GM19043 (cell line): ENCODE data around the gene CACNG4.

Experiments used
- ATAC-seq: cut with Tn5 transposase; IDR thresholded peaks from one replicate; pipeline ENCODE4 v1.9.1; 2021; ENCODE audit warnings: low read depth; ENCODE audit not compliant: unreplicated experiment

The CACNG4 gene

GRCh38 chr17:66963909-66964771 lies at the start of gene CACNG4:
Gene CACNG4 (plus strand): TSS chr17:66964707. CDS start chr17:66964912, 205 bp downstream.
- no peak for ATAC-seq

DNA sequence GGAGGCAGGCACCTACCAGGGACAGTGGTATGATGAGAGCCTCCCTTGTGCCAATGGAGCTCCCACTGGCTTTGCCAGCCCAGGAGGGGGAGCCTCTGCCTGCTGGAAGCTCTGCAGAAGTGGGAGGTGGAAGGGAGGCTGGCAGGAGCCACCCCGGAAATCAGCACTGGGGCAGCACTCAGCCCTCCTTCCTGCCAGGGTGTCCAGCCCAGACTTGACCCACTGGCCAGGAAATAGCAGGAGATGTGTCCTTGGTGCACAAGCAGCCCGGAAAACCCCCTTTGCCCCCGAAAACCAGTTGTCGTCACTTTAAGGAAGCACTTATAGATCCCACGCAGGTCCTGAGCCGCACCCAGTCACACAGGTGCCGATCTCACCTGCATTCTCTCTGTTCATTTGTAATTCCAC lies 49.3 kb upstream of the CACNG4 start:
- ATAC-seq: no peak

- no peak for ATAC-seq
Observed at GRCh38 chr17:66915792-66916191, 48.7 kb upstream of the CACNG4 start.

GRCh38 chr17:66916946-66917345 lies 47.6 kb upstream of the CACNG4 start:
- ATAC-seq: no peak

- ATAC-seq: no peak
Observed at GRCh38 chr17:66918896-66919295, 45.6 kb upstream of the CACNG4 start.

GRCh38 chr17:66920435-66920834 lies 44.1 kb upstream of the CACNG4 start:
- no peak for ATAC-seq

GRCh38 chr17:66920950-66921349 lies 43.6 kb upstream of the CACNG4 start:
- ATAC-seq: no peak

- no peak for ATAC-seq
Observed at GRCh38 chr17:66923886-66924285, 40.6 kb upstream of the CACNG4 start.

GRCh38 chr17:66925811-66926500 lies 38.6 kb upstream of the CACNG4 start:
- no peak for ATAC-seq

GRCh38 chr17:66928949-66929348 lies 35.6 kb upstream of the CACNG4 start:
- no peak for ATAC-seq

DNA sequence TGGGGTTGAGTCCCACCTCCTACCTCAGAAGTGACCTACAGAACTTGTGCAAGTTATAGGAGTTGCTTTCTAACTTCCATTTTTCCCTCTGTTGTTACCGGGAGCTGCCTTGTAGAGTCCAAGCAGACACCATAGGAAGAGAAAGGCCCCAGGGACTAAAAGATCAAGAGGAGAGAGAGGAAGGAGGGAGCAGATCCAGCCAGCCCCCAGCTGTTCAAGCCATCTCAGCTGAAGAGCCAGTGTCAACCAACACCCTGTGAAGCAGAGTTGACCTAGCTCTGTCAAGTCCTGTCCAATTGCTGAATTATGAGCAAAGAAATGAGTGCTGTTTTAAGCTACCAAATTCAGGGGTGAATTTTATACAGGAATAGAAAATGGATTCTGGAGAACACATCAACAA lies 34.9 kb upstream of the CACNG4 start:
- ATAC-seq: no peak

- no peak for ATAC-seq
Observed at GRCh38 chr17:66930933-66931332, 33.6 kb upstream of the CACNG4 start.

DNA sequence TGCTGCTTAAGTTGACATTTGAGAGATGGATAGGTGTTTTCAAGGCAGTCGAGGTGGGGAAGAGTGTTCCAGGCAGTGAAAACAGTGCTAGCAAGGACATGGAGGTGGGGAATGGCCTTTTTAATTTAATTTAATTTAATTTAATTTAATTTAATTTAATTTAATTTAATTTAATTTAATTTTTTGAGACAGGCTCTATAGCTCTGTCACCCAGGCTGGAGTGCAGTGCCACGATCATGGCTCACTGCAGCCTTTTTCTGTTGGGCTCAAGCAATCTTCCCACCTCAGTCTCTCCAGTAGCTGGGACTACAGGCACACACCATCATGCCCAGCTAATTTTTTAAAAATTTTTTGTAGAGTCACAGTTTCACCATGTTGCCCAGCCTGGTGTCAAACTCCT lies 32.2 kb upstream of the CACNG4 start:
- no peak for ATAC-seq

- no peak for ATAC-seq
Observed at GRCh38 chr17:66934040-66934439, 30.5 kb upstream of the CACNG4 start.

GRCh38 chr17:66935717-66936116 lies 28.8 kb upstream of the CACNG4 start:
- no peak for ATAC-seq

DNA sequence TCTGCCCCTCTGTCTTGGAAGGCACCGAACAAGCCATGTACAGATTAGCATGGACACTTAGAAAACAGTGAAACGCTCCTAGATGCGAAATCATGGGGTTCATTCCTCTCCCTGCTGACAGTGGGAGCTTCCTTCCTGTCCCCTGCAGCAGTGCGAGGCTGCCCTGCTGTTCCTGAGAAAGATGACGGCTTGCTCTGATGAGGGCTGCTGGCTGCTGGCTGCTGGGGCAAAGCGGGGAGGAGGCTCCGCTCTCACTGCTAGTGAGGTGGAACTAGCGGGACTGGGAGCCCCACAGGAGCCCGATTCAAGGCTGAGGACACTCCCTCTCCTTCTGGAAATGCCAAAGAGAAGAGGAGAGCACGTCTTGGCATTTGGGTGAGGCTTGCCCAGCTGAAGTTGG lies 25.9 kb upstream of the CACNG4 start:
- no peak for ATAC-seq

- no peak for ATAC-seq
Observed at GRCh38 chr17:66939461-66940114, 24.9 kb upstream of the CACNG4 start.

GRCh38 chr17:66941249-66941648 lies 23.3 kb upstream of the CACNG4 start:
- ATAC-seq: no peak

DNA sequence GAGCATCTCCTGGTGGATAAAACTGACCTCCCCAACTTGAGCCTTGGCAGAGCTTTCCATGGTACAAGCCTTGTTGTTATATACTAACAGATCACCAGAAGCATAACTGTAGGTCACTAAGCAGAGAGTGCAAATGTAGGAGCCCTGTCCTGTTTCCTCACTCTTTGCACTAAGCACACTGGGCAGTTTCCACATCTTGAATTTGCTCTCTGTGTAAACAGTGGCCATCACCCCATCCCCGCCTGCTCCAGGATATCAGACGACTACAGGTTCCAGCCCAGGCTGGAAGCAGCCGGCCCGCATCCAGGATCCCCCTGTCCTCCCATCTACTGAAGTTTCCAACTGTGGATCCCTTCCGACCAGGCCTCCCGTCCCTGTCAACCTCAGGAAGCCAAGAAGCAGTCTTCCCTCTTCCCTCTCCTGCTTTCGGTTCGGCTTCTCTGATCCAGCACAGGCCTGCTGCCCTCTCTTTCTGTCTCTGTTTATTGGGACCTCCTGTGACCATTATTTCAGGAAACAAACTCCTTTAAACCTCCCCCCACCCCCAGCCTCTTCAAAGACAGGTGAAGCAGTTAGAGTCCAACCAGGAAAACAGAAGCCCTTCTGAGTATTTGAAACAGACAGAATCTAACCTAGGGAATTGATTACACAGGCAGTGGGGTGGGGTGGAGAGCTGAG lies 22.6 kb upstream of the CACNG4 start:
- ATAC-seq: no peak

GRCh38 chr17:66942451-66943264 lies 21.8 kb upstream of the CACNG4 start:
- no peak for ATAC-seq
